ENCODE measurements around the gene FMR1NB.

The FMR1NB gene, protein sequence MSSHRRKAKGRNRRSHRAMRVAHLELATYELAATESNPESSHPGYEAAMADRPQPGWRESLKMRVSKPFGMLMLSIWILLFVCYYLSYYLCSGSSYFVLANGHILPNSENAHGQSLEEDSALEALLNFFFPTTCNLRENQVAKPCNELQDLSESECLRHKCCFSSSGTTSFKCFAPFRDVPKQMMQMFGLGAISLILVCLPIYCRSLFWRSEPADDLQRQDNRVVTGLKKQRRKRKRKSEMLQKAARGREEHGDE
- total RNA-seq, result 0 reads per million in 4 experiments

DNA sequence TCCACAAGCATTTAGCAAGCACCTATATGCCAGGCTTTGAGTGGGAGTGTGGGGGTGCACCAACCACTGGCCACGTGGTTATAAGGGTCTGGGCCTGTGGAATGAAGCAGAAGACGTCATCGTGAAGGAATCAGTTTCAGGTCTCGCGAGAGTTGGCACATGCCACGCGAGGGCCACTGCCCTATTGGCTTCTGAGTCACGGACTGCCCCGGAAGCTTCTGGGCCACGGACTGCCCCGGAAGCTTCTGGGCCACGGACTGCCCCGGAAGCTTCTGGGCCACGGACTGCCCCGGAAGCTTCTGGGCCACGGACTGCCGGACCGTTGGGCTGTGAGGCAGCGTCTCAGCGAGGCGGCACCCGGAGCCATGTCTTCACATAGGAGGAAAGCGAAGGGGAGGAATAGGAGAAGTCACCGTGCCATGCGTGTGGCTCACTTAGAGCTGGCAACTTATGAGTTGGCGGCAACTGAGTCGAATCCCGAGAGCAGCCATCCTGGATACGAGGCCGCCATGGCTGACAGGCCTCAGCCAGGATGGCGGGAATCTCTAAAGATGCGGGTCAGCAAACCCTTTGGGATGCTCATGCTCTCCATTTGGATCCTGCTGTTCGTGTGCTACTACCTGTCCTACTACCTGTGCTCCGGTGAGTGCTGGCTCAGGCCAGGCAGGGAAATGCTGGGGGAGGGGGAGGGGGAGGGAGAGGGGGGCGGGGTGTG lies at the start of gene FMR1NB:
FMR1NB (plus strand) TSS at position 300 of the 715 bp plus-strand sequence; CDS start at position 366, 66 bp downstream.
- no peak for DNase-seq

DNA sequence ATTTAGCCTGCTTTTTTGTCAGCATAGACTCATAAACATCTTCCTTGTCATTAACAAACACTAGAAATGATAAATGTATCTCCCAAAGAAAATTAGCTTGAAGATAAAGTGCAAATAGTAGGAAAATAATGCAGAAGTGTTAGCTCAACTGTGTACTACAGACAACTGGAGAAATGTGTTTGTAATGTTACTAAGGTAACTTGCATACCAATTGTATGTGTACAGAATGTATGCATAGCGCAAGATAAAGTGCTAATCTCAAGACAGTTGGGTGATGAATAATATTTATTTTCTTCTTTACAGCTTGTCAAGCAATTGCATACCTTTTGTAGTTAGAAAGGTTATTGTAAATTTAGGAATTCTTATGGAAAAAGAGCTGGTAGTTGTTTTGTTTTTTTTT lies 47.3 kb upstream of the FMR1NB start:
- no peak for DNase-seq

DNA sequence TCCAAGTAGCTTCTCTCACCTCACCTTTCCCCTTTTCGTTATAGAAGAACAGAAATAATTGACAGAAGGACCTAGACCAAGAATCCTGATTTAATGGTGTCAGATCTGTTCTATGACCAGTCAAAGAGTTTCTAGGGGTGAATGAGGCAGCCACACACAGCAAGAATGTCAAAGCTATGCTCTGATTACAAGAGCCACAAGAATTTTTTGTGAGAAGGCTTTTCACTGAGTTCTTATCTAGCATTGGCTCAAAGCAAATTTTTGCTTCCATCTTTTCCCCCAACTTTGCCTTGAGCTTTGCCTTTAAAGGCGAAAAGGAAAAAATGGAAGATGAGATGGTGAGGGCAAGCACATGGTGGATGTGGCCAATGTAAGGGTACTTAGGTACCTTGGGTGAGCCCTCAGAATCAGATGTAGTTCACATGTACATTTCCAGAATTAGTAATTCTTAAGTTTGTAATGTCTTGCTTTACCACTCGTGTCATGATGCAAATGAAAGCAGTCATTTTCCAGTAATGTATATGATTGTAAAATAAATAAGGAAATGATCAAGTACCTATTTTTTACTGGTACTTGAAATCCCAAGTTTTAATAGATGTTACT lies 45.9 kb upstream of the FMR1NB start:
- DNase-seq, result no peak

DNA sequence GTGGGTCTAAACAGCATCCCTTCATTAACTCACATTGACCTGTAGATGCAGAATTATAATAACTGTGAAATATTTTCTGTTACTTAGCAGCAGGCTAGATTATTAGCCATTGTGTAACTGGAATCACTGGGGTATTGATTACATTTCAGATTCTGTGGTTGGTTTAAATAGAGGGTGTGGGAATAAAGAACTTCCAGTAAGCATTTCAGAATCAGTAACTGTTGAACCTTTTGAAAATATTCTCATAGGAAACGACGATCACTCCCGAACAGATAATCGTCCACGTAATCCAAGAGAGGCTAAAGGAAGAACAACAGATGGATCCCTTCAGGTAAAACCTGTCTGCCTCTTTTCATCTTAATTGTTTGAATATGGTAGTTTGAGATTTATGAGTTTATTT lies 35.9 kb upstream of the FMR1NB start:
- no peak for DNase-seq

DNA sequence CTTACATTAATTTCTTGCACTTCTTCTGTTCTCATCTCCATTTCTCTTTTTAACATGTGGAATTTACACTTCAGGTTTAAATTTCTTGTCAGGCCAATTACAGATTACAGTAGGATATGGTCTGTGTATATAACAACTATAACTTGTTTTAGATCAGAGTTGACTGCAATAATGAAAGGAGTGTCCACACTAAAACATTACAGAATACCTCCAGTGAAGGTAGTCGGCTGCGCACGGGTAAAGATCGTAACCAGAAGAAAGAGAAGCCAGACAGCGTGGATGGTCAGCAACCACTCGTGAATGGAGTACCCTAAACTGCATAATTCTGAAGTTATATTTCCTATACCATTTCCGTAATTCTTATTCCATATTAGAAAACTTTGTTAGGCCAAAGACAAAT lies 32.6 kb upstream of the FMR1NB start:
- no peak for DNase-seq

DNA sequence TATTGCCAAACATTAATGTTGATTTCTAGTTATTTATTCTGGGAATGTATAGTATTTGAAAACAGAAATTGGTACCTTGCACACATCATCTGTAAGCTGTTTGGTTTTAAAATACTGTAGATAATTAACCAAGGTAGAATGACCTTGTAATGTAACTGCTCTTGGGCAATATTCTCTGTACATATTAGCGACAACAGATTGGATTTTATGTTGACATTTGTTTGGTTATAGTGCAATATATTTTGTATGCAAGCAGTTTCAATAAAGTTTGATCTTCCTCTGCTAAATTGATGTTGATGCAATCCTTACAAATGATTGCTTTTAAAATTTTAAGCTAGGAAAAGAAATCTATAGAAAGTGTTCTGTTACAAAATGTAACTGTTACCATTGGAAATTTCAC lies 30.8 kb upstream of the FMR1NB start:
- no peak for DNase-seq

DNA sequence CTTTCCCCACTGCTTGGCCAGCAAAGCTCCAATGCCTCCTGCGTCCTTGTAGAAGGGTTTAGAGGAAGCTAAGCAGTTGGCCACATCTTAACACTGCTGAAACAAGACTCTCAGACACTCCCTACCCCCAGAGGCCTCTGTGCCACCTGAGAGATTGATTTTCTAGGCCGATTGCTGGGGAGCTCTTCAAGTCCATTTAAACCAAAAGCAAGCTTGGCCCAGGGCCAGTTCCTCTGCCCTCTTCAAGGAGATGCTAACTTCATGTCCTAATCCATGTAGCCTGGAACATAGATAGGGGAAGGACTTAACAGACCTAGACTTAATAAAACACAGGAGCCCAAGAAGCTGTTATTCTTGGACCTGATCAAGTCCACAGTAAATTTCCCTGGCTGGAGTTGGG lies 27.2 kb upstream of the FMR1NB start:
- DNase-seq, result no peak

DNA sequence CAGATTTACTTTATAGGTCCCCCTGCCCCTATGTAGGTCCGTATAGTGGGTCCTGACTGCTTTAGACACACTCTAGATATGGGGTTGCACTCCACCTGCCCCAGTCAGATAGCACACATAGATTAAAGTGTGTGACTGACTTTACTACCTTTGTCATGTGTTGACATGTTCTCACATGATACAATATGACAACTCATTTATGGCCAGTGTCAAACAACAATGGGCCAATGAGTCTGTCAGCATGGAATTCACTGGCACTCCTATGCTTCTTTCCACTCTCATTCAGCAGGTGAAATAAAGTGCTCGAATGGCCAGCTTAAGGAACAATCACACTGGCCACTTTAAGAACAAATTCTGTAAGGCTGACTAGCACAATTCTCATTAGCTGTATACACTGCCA lies 23.8 kb upstream of the FMR1NB start:
- DNase-seq, result no peak

DNA sequence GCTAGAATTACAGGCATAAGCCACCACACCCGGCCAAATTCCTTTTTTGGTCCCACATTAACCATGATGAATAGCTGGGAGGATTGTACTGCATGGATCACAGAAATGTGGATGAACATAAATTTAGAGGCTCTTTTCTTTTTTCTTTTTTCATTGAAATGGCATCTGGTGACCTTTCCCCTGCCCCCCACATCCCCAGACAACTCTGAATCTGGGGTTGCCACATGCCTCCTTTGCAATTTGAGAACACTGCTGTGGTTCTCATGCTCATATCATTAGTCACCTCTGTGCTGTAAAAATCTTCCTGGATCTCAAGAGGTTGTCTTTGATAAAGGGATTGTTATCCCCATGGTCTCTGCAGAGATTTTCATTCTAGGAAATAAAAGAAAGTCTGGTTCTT lies 22.8 kb upstream of the FMR1NB start:
- no peak for DNase-seq

DNA sequence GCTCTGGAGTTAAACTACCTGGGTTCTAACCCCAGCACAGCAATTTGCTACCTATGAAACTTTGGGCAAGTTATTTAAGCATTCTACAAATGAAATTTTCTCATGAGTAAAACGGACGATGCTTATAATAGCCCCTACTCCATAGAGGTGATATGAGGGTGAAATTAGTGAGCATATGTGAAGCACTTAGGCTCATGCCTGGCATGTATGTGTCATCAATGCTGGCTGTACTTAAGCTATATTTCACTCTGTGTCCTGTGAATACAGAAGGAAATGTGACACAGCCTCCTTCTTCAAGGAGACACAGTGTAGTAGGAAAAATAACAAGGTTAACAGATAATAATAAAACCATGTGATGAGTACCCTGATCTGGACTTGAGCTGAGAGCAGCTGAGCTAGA lies 20.4 kb upstream of the FMR1NB start:
- no peak for DNase-seq

DNA sequence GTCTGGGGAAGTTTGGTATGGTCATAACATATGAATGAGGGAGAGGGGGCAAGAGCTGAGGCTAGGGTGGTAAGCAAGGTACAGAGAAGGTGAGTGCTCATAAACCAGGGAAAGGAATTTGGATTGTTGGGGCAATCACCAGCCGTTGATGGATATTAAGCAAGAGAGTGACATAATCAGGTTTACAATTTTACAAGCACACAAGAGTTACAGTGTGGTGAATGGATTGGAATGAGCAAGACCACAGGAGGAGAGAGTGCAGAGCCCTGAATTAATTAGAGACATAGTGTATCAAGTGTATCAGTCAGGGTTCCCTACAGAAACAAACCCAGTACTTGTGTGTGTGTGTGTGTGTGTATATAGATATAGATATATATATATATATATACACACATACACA lies 18.7 kb upstream of the FMR1NB start:
- DNase-seq, result no peak

DNA sequence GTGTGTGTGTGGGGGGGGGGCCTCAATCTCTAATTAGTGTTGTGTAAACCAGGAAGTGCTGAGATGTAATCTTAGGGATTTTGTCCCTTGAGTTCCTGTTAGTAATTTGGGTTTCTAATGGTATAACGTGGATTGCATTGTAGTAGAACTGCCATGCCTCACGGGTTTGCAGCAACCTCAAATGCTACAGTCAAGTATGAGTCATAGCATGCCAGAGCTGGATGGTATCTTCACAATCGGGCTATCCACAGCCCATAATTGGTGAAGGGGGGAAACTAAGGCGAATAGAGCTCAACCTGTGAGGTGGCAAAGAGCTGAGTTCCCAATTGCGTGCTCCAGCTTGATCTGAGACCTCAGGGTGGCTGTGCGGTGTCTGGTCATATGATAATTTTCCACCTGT lies 2.2 kb upstream of the FMR1NB start:
- DNase-seq, result no peak

DNA sequence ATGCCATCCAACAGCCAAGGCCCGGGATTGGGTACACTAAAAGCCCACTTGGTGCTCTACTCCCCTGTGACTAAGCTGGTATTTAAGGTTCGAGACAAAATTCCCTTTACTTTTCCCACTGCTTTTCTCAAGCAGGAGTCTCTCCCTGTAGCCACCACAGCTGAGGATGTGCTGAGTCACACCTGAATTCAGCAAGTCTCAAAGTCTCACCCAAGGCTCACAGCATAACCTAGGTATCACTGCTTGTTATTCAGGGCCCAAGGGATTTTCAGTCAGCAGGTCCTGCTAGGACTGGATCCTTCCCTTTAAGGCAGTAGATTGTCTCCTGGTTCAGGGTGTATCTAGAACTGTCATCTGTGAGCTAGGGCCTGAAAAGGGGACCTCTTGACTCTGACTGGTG lies 39.2 kb downstream of the FMR1NB start:
- DNase-seq, result no peak

DNA sequence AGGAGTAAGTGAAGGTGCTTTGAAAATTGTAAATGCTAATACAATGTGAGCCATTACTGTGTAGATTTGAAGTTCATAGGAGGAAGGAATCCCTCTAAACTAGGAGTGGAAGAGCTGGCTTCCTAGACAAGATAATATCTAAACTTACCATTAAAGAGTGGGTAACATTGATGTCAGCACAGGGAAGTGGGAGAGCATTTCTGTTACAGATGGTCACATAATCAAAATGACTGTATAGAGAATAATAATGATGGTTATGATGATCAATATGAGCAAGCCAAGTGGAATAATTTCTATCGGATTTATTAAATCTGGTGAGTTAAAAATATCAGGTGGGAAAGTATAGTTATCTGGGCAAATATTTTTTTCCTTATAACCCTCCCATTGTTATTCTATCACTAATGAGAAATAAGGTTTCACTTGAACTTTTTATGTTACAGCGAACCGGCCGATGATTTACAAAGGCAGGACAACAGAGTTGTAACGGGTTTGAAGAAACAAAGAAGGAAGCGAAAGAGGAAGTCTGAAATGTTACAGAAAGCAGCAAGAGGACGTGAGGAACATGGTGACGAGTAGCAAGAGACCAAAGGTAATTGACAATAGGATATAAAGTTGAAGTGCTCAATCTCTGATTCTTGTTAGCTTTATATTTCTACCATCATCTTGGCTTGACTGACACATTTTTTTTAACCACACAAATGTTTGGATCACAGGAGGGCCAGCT lies 43.5 kb downstream of the FMR1NB start:
- DNase-seq, result no peak

DNA sequence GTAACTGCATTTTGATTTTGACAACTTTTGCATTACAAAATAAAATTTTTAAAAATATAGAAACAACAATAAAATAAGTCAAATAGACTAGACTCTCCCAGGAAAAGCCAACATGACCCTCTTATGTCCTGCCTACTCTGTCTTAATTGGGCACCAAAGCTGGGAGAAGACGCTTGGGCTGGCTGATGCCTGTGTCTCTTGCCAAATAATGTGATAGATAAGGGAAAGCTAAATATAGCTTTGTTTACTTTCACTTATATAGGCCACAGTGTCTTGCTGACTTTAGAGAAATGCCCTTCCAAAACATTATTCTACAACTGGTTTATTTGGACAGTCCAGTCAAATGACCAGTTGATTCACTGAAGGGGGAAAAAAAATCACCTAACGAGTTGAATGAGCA lies 54.2 kb downstream of the FMR1NB start:
- DNase-seq, result no peak

DNA sequence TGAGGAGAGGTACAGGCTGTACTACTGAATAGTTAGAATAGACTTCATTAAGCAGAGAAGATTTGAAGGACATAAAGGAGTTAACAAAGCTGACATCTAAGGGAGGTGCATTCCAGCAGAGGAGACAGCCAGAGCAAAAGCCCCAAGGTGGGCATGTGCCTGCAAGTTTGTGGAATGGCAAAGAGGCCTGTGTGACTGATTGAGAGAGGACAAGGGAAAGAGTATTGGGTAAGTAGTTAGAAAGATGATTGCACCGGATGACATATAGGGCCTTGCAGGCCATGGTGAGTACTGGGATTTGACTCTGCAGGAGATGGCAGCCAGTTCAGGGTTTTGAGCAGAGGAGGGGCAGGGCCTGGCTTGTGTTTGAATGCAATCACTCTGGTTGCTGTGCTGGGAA lies 55.9 kb downstream of the FMR1NB start:
- no peak for DNase-seq

DNA sequence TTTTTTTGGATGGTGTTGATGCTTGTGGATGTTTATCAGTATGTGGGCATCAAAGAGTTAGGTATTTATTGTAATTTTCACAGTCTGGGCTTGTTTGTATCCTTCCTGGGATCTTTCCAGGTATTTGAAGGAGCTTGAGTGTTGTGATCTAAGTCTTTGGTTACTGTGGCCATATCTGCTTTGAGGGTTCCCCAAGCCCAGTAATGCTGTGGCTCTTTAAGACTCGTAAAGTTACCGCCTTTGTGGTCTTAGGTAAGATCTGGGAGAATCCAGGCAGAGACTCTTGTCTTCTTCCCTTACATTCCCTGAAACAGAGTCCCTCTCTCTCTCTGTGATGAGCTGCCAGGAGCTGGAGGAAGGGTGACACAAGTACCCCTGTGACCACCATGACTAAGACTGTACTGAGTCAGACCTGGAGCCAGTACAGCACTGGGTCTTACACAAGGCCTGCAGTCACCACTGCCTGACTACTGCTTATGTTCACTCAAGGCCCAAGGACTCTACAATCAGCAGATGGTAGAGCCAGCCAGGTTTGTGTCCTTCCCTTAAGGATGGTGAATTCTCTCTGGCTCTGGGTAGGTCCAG lies 62.2 kb downstream of the FMR1NB start:
- DNase-seq, result no peak

DNA sequence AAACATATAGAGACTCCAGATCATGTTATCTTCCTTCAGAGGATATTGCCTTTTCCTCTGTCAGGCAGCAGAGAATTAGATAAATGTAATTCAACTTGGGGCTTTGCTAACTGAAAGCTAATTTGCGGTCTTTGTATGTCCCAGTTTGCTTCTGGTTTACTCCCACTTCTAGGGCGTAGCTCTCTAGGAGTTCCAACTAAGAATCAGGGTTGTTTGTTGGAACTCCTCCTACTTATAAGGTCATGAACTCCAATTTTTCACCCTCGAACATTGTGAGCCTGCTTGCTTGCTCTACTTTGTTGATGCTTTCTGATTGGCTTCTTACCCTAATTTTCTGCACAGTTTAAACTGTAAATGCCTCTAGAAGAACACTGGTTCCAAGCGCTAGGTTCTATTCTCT lies 66.1 kb downstream of the FMR1NB start:
- DNase-seq, result no peak

DNA sequence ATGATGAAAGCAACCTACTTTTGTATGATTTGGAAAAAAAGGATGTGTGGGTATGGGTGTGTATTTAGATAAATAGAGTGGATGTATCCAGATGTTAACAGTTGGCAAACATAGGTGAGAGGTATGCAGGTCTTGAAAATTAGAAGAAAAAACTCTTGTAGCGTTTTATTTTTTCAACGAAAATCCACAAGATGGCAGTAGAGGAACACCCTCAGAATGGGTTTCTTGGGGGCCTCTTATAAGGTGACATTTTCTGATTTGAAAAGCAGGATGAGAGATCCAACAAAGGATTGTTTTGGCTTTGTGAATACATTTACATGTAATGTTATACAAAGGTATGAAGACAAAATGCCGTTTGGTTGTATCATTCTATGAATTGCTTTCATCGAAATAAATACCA lies 68.3 kb downstream of the FMR1NB start:
- no peak for DNase-seq

DNA sequence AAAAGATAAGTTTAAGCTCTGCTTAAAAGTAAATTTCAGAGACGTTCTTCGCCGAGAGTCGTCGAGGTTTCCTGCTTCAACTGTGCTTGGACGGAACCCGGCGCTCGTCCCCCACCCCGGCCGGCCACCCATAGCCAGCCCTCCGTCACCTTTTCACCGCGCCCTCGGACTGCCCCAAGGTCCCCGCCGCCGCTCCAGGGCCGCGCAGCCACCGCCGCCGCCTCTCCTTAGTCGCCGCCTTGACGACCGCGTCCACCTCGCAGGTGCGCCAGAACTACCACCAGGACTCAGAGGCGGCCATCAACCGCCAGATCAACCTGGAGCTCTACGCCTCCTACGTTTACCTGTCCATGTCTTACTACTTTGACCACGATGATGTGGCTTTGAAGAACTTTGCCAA lies 70.8 kb downstream of the FMR1NB start:
- DNase-seq, result no peak

DNA sequence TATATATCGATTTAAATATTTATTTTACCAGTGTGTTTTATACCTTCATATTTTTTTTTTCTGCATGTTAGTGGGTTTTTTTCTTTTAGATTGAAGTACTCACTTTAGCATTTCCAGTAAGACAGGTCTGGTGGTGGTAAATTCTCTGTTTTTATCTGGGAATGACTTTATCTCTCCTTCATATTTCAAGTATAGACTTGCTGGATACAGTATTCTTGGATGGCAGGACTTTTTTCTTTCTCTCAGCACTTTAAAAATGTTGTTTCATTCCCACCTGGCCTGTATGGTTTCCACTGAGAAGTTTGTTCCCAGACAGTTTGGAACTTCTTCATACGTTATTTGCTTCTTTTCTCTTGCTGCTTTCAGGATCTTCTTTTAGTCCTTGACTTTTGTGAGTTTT lies 86.1 kb downstream of the FMR1NB start:
- DNase-seq, result no peak

DNA sequence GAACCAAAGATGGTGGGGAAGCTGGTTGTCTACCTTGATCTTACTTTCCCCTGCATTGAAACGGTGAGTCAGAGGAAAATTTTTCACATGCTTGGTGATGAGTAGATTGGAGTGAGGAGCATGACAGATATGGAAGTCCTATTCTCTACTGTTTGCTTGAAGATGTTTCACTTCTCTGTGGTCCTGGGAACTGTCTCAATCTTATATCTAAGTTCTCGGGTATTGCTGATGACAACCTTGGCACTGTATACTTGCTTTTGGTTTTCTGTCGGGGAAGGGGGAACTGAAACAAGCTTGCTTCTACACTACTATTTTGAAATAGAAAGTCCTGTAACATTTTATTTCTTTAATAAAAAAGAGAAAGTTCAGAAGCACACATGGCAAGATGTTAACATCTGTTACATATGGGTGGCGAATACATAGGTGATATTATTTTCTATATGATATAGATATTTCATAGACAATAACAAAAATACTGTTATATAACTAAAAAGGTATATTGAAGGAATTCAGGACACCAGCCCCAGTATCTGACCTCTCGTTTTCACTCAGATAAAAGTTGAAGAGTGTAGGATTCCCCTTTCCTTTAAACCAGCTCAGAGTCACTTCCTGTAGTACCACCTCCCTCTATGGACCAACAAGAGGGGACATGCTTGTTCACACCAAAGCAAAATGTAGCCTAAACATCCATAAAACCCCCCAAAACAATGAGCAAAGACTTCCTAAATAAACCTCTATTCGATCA lies 88.8 kb downstream of the FMR1NB start:
- DNase-seq, result no peak

DNA sequence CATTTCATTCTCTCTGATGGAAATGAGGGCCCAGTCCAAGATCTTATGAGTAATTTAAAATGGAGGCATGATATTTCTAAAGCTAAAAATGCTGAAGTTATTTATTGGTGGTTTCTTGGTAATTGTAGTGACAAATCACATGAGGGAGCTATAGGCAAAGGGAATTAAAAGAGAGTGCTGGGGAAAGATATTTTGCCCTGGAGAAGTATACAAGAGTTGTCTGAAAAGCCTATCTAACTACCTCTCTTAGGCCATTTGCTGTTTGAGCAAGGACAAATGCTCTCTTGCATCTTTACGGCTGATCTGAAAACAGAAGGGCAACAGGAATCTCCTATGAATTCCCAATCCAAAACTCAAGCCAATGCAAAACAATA lies 89.4 kb downstream of the FMR1NB start:
- DNase-seq, result no peak

Measured in effector CD8-positive, alpha-beta T cell (primary cell).